ENCODE measurements around the gene ID4. TPM values are rescaled to one million over a fixed set of nuclear protein-coding genes. Genes with fewer than 3 reads are reported as not detected.

ID4 gene
- total RNA-seq, 4 donors from 2014 or later, result 60.2 to 158 (median 63.3) TPM

DNA sequence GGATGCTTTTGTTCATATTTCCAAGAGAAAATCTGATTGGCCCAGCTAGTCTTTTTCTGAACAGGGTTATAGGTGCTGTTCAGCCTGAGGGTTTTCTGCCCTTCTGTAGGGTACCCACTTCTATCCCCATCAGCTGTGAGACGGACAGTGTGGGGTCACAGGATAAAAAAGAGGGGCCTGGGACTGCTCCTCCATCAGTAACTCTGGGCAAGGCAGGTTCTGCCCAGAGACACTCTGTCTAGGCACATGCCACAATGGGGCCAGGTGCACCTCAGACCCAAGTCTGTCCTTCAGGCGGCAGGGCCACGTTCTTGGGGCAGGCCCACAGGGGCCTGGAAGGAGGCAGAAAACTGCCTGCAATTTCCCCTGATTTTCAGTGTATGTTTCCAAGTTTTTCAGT is 20.0 kb downstream of the ID4 start:
- 100% methylated on average over 3 of the region's 3 CpGs for WGBS
- Histone ChIP-seq H3K27me3 (no peaks in the 10 kb centered on the region), H3K4me3 (no peak overlapping the region), H3K27ac (replicated peaks in 1 of 4) (no peak overlapping the region), H3K4me1 (peaks cover 0 to 5% (median 0%) of the 10 kb centered on the region in 4 donors), H3K9me3 (no peaks in the 10 kb centered on the region), H3K36me3 (no peaks in the 10 kb centered on the region)
- TF ChIP-seq, protein P1, sequence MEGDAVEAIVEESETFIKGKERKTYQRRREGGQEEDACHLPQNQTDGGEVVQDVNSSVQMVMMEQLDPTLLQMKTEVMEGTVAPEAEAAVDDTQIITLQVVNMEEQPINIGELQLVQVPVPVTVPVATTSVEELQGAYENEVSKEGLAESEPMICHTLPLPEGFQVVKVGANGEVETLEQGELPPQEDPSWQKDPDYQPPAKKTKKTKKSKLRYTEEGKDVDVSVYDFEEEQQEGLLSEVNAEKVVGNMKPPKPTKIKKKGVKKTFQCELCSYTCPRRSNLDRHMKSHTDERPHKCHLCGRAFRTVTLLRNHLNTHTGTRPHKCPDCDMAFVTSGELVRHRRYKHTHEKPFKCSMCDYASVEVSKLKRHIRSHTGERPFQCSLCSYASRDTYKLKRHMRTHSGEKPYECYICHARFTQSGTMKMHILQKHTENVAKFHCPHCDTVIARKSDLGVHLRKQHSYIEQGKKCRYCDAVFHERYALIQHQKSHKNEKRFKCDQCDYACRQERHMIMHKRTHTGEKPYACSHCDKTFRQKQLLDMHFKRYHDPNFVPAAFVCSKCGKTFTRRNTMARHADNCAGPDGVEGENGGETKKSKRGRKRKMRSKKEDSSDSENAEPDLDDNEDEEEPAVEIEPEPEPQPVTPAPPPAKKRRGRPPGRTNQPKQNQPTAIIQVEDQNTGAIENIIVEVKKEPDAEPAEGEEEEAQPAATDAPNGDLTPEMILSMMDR (IDR thresholded peaks at IDR 0.05), result no peak
- TF ChIP-seq POLR2A (IDR thresholded peaks at IDR 0.05; ENCODE audit: low read depth), result no peak
- no peak for TF ChIP-seq EP300 (IDR thresholded peaks at IDR 0.05)
- TF ChIP-seq POLR2AphosphoS5 (IDR thresholded peaks at IDR 0.05), result no peak
- DNase-seq (ENCODE audit: extremely low spot score), result no peak
- intact Hi-C loops (cut with DNase I), result loop anchor here (5.0 to 10.0 kb wide), 3 partner anchors 835 to 1262 kb away; no protein-coding TSS in a partner anchor

DNA sequence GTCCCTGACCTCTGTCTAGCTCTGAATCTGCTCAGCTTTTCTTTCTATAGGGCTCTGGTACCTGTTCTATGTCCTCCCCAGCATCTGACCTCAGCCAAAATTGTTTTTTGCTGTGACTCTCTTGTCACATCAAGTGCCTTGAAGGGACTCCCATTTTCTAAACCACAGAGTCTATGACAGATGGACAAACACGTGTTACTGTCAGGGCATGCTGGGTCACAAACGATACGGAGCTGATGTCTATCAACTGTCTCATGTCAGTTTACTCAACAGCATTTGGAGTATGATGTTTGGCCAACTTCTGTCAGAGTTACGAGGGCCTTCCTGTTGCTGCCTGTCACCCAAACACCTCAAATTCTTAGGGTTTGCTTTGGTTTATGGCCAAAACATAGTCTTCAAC is 20.5 kb downstream of the ID4 start:
- H3K36me3 ChIP-seq, result no peaks in the 10 kb centered on the region
- no peaks in the 10 kb centered on the region for H3K9me3 ChIP-seq
- intact Hi-C loops (cut with DNase I), result loop anchor here (5.0 to 10.0 kb wide), 3 partner anchors 835 to 1263 kb away; no protein-coding TSS in a partner anchor
- TF ChIP-seq POLR2AphosphoS5 (IDR thresholded peaks at IDR 0.05), result no peak
- TF ChIP-seq EP300 (IDR thresholded peaks at IDR 0.05), result no peak
- TF ChIP-seq POLR2A (IDR thresholded peaks at IDR 0.05; ENCODE audit: low read depth), result no peak
- TF ChIP-seq, protein P1 (IDR thresholded peaks at IDR 0.05), result no peak
- no peak for DNase-seq (ENCODE audit: extremely low spot score)
- H3K4me1 ChIP-seq, result peaks cover 0 to 5% (median 0%) of the 10 kb centered on the region in 4 donors
- no peak overlapping the region for H3K4me3 ChIP-seq
- no peak overlapping the region for H3K27ac ChIP-seq (replicated peaks in 1 of 4)
- WGBS, result 81% methylated on average over 4 of the region's 4 CpGs
- no peaks in the 10 kb centered on the region for H3K27me3 ChIP-seq

DNA sequence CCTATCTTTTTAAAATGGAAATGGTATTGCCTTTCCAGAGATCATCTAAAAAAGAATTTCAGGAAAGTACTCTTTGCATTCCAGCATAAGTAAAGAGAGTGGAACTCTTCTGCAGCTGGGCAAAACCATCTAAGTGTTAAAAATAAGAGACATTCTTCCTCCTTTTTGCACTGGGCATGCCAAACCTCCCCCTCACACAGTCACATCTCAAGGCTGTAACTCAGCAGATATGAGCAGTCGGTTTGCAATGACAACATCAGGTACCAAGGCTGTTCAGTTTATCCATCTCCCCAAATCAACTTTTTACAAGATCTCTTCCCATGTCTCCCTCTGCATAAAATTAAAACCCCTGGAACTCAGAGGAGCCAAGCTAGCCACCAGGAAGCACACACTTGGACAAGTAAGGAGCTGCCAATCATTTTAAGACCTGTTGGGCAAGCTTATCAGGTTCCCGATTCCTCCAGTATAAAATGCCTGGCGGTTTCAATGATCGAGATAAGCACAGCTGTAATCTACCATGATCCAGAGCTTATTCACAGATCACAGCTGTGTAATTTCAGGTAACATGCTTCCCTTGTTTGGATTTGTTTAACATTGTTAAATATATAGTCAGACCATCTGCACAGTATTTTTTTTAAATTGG is 23.2 kb downstream of the ID4 start:
- Histone ChIP-seq H3K27me3 (no peaks in the 10 kb centered on the region), H3K4me3 (no peak overlapping the region), H3K9me3 (no peaks in the 10 kb centered on the region), H3K36me3 (no peaks in the 10 kb centered on the region), H3K27ac (replicated peaks in 1 of 4) (no peak overlapping the region), H3K4me1 (peaks cover 0 to 9% (median 0%) of the 10 kb centered on the region in 4 donors)
- intact Hi-C loops (cut with DNase I), result no loop called here
- TF ChIP-seq, protein P1 (IDR thresholded peaks at IDR 0.05), result no peak
- TF ChIP-seq POLR2A (IDR thresholded peaks at IDR 0.05; ENCODE audit: low read depth) (no peak), POLR2AphosphoS5 (IDR thresholded peaks at IDR 0.05) (no peak), EP300 (IDR thresholded peaks at IDR 0.05) (no peak)
- 54% methylated on average over 4 of the region's 4 CpGs for WGBS
- DNase-seq (ENCODE audit: extremely low spot score), result no peak

DNA sequence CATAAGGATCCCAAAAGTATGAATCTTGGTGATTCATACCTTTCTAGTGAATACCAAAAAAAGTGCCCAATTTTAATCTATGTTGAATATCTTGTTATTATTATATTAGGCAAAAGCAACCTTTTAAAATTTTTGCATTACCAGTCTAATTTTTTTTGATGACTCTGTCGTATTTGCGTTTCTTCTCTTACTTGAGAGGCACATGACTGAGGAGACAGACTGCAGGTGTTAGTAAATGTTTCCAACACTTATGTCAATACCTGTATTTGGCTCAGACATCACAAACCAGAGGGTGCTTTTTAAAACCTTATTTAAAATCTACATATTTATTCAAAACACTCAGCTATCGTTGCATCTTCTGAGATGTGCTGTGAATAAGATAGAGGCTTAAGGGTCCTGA is 27.1 kb downstream of the ID4 start:
- Histone ChIP-seq H3K27ac (replicated peaks in 1 of 4) (no peak overlapping the region), H3K9me3 (no peaks in the 10 kb centered on the region), H3K4me3 (no peak overlapping the region), H3K4me1 (peaks cover 0 to 4% (median 0%) of the 10 kb centered on the region in 4 donors), H3K27me3 (no peaks in the 10 kb centered on the region), H3K36me3 (no peaks in the 10 kb centered on the region)
- no peak for DNase-seq (ENCODE audit: extremely low spot score)
- intact Hi-C loops (cut with DNase I), result no loop called here
- TF ChIP-seq EP300 (IDR thresholded peaks at IDR 0.05), result no peak
- TF ChIP-seq POLR2AphosphoS5 (IDR thresholded peaks at IDR 0.05), result no peak
- TF ChIP-seq, protein P1 (IDR thresholded peaks at IDR 0.05), result no peak
- no peak for TF ChIP-seq POLR2A (IDR thresholded peaks at IDR 0.05; ENCODE audit: low read depth)
- WGBS, result 90% methylated on average over 3 of the region's 3 CpGs
